Loucy (cell line): ENCODE results near the gene SCYL1.
A peak's percentile ranks its signal among the peaks of the same experiment; 100 is the strongest.

Experiments used
- H2AFZ ChIP-seq: fragments of 200-600 bp; sonication (generic); 2 replicates; pipeline ENCODE4 v1.6.0; 2016; ENCODE audit warnings: antibody characterized with exemption, mild to moderate bottlenecking, low read length, moderate library complexity
- H3F3A ChIP-seq: fragments of 200-600 bp; 2 replicates; pipeline ENCODE4 v1.6.0; 2016; ENCODE audit warnings: antibody characterized with exemption, low read depth, mild to moderate bottlenecking
- H3K27me3 ChIP-seq: fragments of 200-600 bp; sonication (generic); 2 replicates; pipeline ENCODE4 v1.6.1; 2014; ENCODE audit warnings: low read length, mild to moderate bottlenecking; ENCODE audit not compliant: insufficient read depth, poor library complexity, severe bottlenecking
- H3K36me3 ChIP-seq: fragments of 200-600 bp; sonication (generic); 2 replicates; pipeline ENCODE4 v1.6.1; 2016; ENCODE audit warnings: low read length; ENCODE audit not compliant: insufficient read depth
- H3K4me1 ChIP-seq: fragments of 200-600 bp; sonication (generic); 2 replicates; pipeline ENCODE4 v1.5.1; 2014; ENCODE audit warnings: low read length, mild to moderate bottlenecking; ENCODE audit not compliant: insufficient read depth, poor library complexity, severe bottlenecking
- H3K4me2 ChIP-seq: fragments of 200-600 bp; sonication (generic); 2 replicates; pipeline ENCODE4 v1.6.0; 2014; ENCODE audit warnings: antibody characterized with exemption, low read length, low read depth, mild to moderate bottlenecking; ENCODE audit not compliant: poor library complexity, severe bottlenecking
- H3K4me3 ChIP-seq: fragments of 200-600 bp; sonication (generic); 2 replicates; pipeline ENCODE4 v1.5.1; 2014; ENCODE audit warnings: low read length, mild to moderate bottlenecking, mixed read lengths; ENCODE audit not compliant: poor library complexity, severe bottlenecking
- H3K79me2 ChIP-seq: fragments of 200-600 bp; sonication (generic); 2 replicates; pipeline ENCODE4 v1.6.1; 2014; ENCODE audit warnings: low read length; ENCODE audit not compliant: insufficient read depth
- H3K9ac ChIP-seq: fragments of 200-600 bp; sonication (generic); 2 replicates; pipeline ENCODE4 v1.6.0; 2014; ENCODE audit warnings: mild to moderate bottlenecking, low read depth, low read length, moderate library complexity; ENCODE audit not compliant: poor library complexity, severe bottlenecking
- H3K9me2 ChIP-seq: fragments of 200-600 bp; sonication (generic); replicated peaks from 2 replicates; pipeline ENCODE4 v1.6.1; 2016; ENCODE audit warnings: low read depth, low read length, mixed read lengths
- H3K9me3 ChIP-seq: fragments of 200-600 bp; sonication (generic); 2 replicates; pipeline ENCODE4 v1.6.1; 2014; ENCODE audit warnings: mild to moderate bottlenecking, antibody characterized with exemption, low read length, low read depth; ENCODE audit not compliant: insufficient read depth
- H4K20me1 ChIP-seq: fragments of 200-600 bp; sonication (generic); 2 replicates; pipeline ENCODE4 v1.6.0; 2014; ENCODE audit warnings: antibody characterized with exemption, low read length, mild to moderate bottlenecking; ENCODE audit not compliant: insufficient read depth, poor library complexity, severe bottlenecking
- EZH2phosphoT487 ChIP-seq: fragments of 200-600 bp; IDR thresholded peaks from 2 replicates; pipeline ENCODE4 v1.6.1; 2018; ENCODE audit warnings: antibody characterized with exemption, mild to moderate bottlenecking, moderate library complexity, borderline replicate concordance
- TF ChIP-seq, protein P1 (sequence below): fragments of 200-600 bp; sonication (generic); conservative IDR thresholded peaks from 2 replicates; pipeline ENCODE4 v1.5.1; 2014; ENCODE audit warnings: mild to moderate bottlenecking, antibody characterized with exemption, low read length

The SCYL1 gene

GRCh38 chr11:65574109-65574810, 49.4 kb downstream of the SCYL1 start:
- Histone ChIP-seq H4K20me1 (peaks cover 28% of the 10 kb centered on the region), H3K9me3 (no peaks in the 10 kb centered on the region), H3K27me3 (no peaks in the 10 kb centered on the region), H3K79me2 (peaks cover 52% of the 10 kb centered on the region), H3K4me2 (peak overlapping the region; percentile 90), H2AFZ (peak overlapping the region; percentile 13; the same call in 1 of the 2 replicates), H3K4me1 (peaks cover 59% of the 10 kb centered on the region), H3K36me3 (no peaks in the 10 kb centered on the region), H3K9me2 (no peaks in the 10 kb centered on the region), H3K9ac (peak overlapping the region; percentile 74), H3F3A (peaks cover 16% of the 10 kb centered on the region), H3K4me3 (peak overlapping the region; percentile 90)
- TF ChIP-seq, protein P1, sequence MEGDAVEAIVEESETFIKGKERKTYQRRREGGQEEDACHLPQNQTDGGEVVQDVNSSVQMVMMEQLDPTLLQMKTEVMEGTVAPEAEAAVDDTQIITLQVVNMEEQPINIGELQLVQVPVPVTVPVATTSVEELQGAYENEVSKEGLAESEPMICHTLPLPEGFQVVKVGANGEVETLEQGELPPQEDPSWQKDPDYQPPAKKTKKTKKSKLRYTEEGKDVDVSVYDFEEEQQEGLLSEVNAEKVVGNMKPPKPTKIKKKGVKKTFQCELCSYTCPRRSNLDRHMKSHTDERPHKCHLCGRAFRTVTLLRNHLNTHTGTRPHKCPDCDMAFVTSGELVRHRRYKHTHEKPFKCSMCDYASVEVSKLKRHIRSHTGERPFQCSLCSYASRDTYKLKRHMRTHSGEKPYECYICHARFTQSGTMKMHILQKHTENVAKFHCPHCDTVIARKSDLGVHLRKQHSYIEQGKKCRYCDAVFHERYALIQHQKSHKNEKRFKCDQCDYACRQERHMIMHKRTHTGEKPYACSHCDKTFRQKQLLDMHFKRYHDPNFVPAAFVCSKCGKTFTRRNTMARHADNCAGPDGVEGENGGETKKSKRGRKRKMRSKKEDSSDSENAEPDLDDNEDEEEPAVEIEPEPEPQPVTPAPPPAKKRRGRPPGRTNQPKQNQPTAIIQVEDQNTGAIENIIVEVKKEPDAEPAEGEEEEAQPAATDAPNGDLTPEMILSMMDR = peak; percentile 61
- no peak for TF ChIP-seq EZH2phosphoT487

DNA sequence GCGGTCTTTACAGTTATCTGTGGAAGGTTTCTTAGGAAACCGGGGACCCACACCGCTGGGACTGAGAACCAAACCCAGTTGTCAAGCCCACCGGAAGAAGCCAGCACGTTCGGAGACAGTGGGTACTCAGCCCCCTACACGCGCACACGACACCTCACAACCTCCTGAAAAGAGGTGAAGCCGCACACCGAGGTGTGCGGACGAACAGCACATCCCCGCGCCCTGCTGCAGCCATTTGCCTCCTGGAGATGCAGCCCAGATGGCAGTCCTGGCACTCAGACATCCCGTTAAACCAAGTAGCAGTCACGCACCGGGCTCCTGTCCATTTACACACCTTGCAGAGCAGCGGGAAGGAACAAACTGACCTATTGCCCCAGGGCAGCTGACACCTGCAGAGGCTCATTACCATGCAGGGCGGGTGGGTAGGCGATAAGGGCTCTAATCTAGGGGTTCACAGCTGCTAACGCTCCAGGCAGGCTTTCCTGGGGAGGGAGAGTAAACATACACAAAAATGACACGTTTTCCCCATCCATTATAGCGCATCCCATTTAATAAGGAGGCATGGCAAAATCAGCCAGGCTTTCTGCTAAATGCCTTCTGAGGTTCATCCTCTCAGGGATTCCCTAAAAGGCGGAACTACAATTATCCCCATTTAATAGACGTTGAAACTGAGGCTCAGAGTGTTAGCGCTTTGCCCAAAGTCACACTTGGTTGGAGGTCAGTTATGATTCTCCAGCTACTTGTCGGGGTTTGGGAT, 50.1 kb downstream of the SCYL1 start:
- Histone ChIP-seq H3K9me2 (no peaks in the 10 kb centered on the region), H3K9ac (peak overlapping the region; percentile 74), H3K79me2 (peaks cover 51% of the 10 kb centered on the region), H3K4me3 (peak overlapping the region; percentile 75), H3K4me2 (peak overlapping the region; percentile 85), H3K4me1 (peaks cover 53% of the 10 kb centered on the region), H3K27me3 (no peaks in the 10 kb centered on the region), H2AFZ (peak overlapping the region; percentile 13; the same call in 1 of the 2 replicates), H3K36me3 (no peaks in the 10 kb centered on the region), H3K9me3 (no peaks in the 10 kb centered on the region), H3F3A (peaks cover 11% of the 10 kb centered on the region), H4K20me1 (peaks cover 28% of the 10 kb centered on the region)
- TF ChIP-seq EZH2phosphoT487 = no peak
- TF ChIP-seq, protein P1 = no peak

DNA sequence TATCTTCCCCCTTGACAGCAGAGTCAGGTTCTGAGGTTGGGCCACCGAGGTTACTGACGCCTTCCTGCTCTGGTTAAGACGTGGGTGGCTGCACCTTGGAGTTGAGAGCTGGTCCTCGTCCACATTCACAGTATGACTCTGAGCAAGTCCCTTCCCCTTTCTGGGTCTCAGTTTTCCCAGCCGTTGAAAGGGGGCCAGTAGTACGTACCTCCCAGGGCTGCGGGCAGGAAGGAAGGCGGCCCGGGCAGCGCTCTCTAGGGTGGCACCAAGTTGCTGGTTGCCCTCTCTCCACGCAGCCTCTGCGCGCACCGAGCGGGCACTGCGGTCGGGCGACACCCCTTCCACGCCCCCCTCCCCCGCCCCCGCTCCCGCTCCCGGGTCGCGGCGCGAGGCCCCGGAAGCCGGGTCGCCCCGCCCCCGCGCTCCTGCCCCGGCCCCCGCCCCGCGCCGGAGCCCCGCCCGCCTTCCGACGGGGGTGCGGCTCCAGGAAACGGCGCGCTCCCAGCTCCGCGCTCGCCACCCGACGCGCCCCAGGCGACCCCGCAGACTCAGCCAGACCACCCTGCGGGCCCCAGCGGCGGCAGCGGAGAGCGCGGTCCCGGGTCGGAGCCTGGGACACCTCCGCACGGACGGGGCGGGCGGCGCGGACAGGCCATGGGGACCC, 50.8 kb downstream of the SCYL1 start, which contains the start of gene EHBP1L1:
EHBP1L1 (plus strand) TSS at position 486 of the 664 bp plus-strand sequence. CDS start 250 bp downstream, outside the sequence.
- TF ChIP-seq EZH2phosphoT487 = no peak
- TF ChIP-seq, protein P1 = no peak
- H3K36me3 ChIP-seq = no peaks in the 10 kb centered on the region
- H4K20me1 ChIP-seq = peaks cover 24% of the 10 kb centered on the region
- peaks cover 46% of the 10 kb centered on the region for H3K79me2 ChIP-seq
- peak within 1 kb of the TSS; percentile 79 for H3K9ac ChIP-seq
- H3K9me2 ChIP-seq = no peaks in the 10 kb centered on the region
- H3K27me3 ChIP-seq = no peaks in the 10 kb centered on the region
- peaks cover 11% of the 10 kb centered on the region for H3F3A ChIP-seq
- H3K4me2 ChIP-seq = peak within 1 kb of the TSS; percentile 85
- no peak within 1 kb of the TSS for H2AFZ ChIP-seq
- H3K4me3 ChIP-seq = peak within 1 kb of the TSS; percentile 75
- H3K4me1 ChIP-seq = peaks cover 53% of the 10 kb centered on the region
- no peaks in the 10 kb centered on the region for H3K9me3 ChIP-seq
